Epithelial cell of prostate (primary cell): ENCODE measurements around the gene FOXO6.
A peak's percentile ranks its signal among the peaks of the same experiment; 100 is the strongest.

Source experiments
- DNase-seq: peaks from one replicate; pipeline ENCODE4 v3.0.0-alpha.2; 2011; ENCODE audit warnings: low read depth, low spot score
- H3K27ac ChIP-seq: fragments of 450-650 bp; 2 replicates; pipeline ENCODE4 v1.5.1; 2017; ENCODE audit warnings: mild to moderate bottlenecking

Gene FOXO6

DNA sequence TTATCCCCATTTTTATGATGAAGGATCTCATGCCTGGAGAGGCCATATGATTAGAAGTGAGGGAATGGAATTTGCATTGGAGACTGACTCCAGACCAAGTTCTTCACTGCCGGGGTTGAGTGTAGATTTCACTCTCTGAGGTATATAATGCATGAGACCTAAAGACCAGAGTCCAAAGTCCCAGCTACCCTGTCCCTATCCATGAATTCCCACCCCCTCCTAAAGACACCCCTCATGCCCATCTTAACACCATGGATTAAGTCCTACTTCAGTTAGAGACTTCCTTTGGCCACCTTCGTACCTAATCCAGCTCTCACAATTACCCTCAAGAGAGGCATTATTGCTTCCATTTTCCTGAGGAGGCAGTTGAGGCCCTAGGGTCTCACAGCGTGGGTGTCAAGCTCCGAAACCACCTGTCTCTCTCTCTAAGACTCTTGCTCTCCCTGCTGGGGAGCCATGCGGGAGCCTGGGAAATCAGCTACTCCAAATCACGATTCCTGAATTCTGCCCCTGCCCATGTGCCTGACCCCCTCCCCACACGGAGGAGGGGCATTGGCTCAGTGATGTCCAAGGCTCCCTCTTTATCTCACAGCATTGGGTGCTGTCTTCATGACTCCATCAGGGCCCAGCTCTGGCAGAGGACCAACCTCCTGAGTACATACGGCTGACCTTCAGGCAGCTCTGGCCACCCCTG is 11.7 kb upstream of the FOXO6 start:
- no peak for DNase-seq
- no peak overlapping the region for H3K27ac ChIP-seq

GRCh38 chr1:41350055-41350378 is 11.2 kb upstream of the FOXO6 start:
- no peak overlapping the region for H3K27ac ChIP-seq
- DNase-seq = no peak

- no peak for DNase-seq
- H3K27ac ChIP-seq = no peak overlapping the region
Measured at GRCh38 chr1:41351262-41352151, 9.7 kb upstream of the FOXO6 start.

DNA sequence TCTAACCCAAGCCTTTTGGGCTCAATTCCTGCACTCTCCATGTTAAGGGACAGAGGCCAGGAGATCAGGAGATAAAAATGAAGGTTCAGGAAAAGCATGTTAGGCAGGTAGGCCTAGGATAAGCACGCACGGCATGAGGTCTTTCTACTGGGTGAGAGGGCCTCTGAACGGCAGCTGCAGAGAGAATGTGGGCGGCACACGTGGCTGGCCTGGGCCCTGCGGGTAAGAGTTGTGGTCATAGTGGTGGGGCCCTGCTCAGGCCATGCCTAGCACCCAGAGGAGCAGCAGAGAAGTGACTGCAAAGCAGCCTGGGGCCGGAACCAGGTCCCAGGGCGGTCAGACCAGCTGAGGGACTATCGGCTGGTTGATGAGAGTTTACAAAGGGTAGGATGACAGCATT is 7.5 kb upstream of the FOXO6 start:
- H3K27ac ChIP-seq = no peak overlapping the region
- DNase-seq = no peak

DNA sequence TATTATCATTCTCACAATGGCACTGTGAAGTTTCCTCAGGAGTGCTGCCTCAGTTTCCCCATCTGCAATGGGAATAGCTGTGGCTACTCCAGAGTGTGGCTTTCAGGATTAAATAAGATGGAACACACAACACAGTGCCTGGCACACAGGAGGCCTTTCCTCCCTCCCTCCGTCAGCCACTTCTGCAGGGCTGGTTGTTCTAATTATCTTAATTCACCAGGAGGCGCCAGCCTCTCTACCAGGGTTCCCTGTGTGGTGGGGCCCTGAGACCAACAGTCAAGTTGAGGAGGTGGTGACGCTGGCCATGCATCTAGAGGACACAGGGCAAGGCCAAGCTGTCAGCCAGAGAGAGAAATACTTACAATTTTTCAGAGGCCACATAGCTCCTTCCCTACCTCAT is 6.3 kb upstream of the FOXO6 start:
- no peak for DNase-seq
- no peak overlapping the region for H3K27ac ChIP-seq

DNA sequence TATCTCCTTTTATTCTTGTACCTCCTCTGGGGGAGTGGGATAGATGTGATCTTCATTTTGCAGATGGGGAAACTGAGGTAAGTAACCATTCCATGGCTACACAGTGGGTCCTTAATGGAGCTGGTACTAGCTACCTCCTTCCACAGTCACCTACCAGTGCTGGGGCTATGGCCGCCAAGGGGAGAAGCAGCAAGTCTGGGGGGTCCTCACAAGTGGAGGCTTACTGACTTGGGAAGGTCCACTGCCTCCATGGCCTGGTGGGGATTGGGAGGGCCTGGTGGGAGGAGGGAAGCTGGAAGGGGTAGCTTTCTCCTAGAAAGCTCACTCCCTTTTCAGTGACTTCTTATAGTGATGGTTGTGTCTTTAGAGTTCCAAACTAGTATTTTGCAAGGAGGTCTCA is 5.9 kb upstream of the FOXO6 start:
- DNase-seq = no peak
- H3K27ac ChIP-seq = no peak overlapping the region

DNA sequence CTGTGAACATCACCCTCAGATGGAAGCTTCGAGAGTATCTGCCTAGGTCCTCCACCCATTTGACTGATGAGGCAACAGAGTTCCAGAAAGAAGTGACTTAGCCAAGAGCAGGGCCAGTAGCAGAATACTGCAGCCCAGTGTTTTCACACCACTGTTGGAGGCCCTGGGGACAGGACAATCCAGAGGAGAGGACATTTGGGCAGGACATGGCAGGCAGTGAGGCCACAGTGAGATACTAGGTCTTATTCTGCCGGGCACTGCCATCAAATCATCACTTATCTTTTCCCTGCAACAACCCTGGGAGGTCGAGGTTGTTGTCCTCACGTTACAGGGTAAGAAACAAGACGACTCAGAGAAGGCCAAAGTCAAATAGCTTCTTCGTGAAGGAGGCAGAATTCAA is 5.5 kb upstream of the FOXO6 start:
- DNase-seq = no peak
- H3K27ac ChIP-seq = no peak overlapping the region

DNA sequence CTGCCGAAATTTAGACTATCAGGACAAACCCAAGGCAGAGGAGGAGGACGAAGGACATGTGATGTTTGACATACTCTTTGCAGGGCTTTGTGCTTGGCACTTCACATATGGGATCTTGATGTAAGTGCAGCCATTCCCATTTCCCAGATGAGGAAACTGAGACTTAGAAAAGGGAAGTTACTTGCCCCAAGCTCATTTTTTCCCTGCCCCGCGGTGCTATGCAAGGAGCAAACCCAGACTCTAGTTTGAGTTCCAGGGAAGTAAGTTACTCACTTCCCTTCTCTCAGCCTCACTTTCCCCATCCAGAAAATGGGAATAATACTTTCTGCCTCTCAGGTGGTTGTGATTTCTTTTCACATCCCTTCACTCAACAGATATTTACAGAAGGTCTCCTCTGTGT is 4.5 kb upstream of the FOXO6 start:
- no peak overlapping the region for H3K27ac ChIP-seq
- no peak for DNase-seq

GRCh38 chr1:41357451-41358101 is 3.7 kb upstream of the FOXO6 start:
- no peak for DNase-seq
- no peak overlapping the region for H3K27ac ChIP-seq

- H3K27ac ChIP-seq = no peak overlapping the region
- DNase-seq = no peak
Measured at GRCh38 chr1:41358131-41359021, 2.9 kb upstream of the FOXO6 start.

GRCh38 chr1:41359211-41360073 is 1.8 kb upstream of the FOXO6 start:
- no peak overlapping the region for H3K27ac ChIP-seq
- no peak for DNase-seq

DNA sequence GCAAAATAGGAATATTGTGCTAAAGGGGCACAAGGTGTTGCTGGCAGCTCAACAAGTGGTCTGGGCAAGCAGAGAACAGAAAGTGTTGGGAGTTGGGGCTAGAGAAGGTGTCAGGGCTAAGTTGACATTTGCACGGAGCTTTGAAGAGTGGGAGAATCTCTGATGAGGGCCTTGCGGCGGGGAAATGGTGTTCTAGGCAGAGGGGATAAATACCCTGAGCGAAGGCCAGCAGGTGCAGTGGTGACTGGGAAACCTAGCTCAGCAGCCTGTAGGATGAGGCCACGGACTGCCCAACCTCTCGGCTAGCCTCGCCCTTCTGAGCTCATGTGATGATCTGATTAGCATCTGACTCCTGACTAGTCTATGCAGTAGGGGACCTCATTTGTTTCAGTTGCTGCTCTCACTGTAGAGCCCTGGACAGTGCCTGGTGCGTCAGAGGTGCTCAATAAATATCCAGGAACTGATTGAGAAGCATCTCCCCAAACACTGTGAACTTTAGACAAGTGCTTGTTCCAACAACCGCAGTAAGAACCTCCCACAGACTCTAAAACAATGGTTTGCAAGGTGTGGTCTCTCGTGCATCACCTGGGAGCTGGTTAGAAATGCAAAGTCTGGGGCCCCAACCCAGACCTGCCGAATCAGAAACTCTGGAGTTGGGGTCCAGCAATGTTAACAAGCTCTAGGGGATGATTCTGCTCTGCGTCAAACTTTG is 1.0 kb upstream of the FOXO6 start:
- peak overlapping the region; percentile 16 for H3K27ac ChIP-seq
- no peak for DNase-seq

DNA sequence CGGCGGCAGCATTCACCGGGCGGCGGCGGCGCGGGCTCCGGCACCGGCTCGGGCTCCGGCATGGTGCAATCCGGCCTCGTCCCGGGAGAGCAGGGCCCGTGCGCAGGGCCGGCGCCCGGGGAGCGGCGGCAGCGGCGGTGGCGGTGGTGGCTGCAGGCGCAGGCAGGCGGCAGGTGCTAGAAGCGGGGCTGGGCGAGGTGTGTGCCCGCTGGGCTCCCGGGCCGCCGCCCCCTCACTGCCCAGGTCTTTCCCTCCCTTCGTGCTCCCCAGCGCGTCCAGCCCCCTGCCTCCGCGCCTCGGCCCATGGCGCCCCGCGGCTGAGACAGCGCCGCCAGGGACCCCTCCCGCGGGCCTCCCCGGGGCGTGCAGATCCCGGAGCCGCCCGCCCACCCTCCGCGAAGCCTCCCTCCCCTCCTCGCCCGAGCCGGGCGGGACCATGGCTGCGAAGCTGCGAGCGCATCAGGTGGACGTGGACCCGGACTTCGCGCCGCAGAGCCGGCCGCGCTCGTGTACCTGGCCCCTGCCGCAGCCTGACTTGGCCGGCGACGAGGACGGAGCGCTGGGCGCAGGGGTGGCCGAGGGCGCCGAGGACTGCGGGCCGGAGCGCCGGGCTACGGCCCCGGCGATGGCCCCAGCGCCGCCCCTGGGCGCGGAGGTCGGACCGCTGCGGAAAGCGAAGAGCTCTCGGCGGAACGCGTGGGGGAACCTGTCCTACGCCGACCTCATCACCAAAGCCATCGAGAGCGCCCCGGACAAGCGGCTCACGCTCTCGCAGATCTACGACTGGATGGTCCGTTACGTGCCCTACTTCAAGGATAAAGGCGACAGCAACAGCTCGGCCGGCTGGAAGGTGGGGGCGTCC is 492 bp downstream of the FOXO6 start:
- H3K27ac ChIP-seq = no peak overlapping the region

GRCh38 chr1:41362357-41362721 is 1.1 kb downstream of the FOXO6 start:
- no peak overlapping the region for H3K27ac ChIP-seq
- DNase-seq = no peak

More for the DNA sequence above, 492 bp downstream of the FOXO6 start:
- no peak for DNase-seq

- DNase-seq = no peak
Measured at GRCh38 chr1:41362749-41363590, 1.7 kb downstream of the FOXO6 start.

DNA sequence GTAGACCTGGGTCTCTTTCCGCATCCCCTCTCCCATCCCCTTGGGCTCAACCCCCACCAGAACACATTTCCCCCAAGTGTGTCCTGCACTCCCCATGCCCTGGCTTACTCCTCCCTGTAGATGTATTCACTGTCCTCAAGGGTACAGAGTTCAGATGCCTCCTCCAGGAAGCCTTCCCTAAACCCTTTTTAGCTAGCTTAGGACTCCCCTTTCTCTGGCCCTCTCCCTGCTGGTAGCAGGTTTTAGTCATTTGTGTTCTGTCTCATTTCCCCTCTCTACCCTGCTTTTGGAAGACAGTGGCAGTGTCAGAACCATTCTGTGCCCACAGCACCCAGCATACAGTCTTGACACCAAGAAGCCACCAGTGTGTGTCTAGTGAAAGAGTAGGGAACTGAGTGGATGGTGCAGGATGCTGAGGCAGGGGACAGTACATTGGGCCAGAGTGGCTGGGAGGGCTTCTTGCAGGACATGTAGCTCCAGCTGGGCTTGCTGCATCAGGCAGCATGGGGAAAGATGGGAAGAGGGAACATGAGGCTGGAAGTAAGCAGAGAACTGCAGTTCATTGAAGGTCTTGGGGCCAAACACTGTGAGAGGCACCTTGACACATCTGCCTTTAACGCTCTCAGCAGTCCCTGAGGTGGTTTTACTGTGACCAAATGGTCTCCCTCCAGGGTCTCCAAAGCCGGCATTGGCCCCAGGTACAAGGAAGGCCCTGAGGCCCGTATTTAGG is 2.5 kb downstream of the FOXO6 start:
- no peak for DNase-seq
- H3K27ac ChIP-seq = no peak overlapping the region

More at GRCh38 chr1:41362749-41363590, 1.7 kb downstream of the FOXO6 start:
- H3K27ac ChIP-seq = no peak overlapping the region
